ENCODE measurements around the gene RAI14.
A peak's percentile ranks its signal among the peaks of the same experiment; 100 is the strongest.

GRCh38 chr5:34657274-34657921 is 1.3 kb downstream of the RAI14 start:
- TF ChIP-seq CTCF (IDR thresholded peaks at IDR 0.05) (no peak), POLR2AphosphoS5 (IDR thresholded peaks at IDR 0.05; ENCODE audit: insufficient read depth in 1 of 2, low read depth in 1 of 2) (peak in 1 of 2 donors; percentile 58), POLR2A (IDR thresholded peaks at IDR 0.05) (no peak)

Measured in vagina (tissue), 2 donors.